C4-2B (cell line): ENCODE results near the gene BEX4.
"Not testable (repeated sequence)": the region's sequence is repeated elsewhere in the genome, so short reads cannot be mapped to it uniquely, and the experiment has no call there.

Source experiments
- H3K27ac ChIP-seq: fragments of 450-650 bp; 2 replicates; pipeline ENCODE4 v1.5.1; 2017
- ZFX ChIP-seq: fragments of 450-650 bp; IDR thresholded peaks from 2 replicates; pipeline ENCODE4 v1.6.1; 2017
- TF ChIP-seq, protein P1 (sequence below): fragments of 450-650 bp; conservative IDR thresholded peaks from 2 replicates; pipeline ENCODE4 v1.5.1; 2017; ENCODE audit warnings: mild to moderate bottlenecking

BEX4 gene

DNA sequence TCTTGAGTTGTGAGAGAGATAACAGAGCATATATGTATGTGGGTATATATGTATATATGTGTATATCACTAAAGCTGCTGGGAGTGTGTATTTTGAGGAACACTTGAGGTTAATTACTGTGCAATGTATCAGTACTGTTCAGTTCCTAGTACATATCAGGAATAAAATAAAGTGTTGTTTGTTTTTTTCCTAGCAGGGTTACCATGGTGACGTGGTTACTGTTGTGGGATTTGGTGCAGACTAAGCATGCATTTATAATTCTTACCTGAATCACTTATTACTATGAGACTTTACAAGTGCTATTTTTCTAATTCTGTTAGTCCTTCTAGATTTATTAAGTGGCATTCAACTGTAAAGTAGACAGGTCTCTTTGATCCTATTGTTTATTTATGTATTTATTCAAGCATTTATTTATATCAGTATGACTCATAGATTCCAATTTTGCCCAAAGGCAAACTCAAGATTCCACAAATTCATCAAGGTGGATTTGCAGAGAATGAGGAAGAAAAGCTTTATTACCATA, 26.9 kb upstream of the BEX4 start:
- H3K27ac ChIP-seq = no peak overlapping the region
- TF ChIP-seq, protein P1, sequence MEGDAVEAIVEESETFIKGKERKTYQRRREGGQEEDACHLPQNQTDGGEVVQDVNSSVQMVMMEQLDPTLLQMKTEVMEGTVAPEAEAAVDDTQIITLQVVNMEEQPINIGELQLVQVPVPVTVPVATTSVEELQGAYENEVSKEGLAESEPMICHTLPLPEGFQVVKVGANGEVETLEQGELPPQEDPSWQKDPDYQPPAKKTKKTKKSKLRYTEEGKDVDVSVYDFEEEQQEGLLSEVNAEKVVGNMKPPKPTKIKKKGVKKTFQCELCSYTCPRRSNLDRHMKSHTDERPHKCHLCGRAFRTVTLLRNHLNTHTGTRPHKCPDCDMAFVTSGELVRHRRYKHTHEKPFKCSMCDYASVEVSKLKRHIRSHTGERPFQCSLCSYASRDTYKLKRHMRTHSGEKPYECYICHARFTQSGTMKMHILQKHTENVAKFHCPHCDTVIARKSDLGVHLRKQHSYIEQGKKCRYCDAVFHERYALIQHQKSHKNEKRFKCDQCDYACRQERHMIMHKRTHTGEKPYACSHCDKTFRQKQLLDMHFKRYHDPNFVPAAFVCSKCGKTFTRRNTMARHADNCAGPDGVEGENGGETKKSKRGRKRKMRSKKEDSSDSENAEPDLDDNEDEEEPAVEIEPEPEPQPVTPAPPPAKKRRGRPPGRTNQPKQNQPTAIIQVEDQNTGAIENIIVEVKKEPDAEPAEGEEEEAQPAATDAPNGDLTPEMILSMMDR = no peak
- TF ChIP-seq ZFX = no peak

DNA sequence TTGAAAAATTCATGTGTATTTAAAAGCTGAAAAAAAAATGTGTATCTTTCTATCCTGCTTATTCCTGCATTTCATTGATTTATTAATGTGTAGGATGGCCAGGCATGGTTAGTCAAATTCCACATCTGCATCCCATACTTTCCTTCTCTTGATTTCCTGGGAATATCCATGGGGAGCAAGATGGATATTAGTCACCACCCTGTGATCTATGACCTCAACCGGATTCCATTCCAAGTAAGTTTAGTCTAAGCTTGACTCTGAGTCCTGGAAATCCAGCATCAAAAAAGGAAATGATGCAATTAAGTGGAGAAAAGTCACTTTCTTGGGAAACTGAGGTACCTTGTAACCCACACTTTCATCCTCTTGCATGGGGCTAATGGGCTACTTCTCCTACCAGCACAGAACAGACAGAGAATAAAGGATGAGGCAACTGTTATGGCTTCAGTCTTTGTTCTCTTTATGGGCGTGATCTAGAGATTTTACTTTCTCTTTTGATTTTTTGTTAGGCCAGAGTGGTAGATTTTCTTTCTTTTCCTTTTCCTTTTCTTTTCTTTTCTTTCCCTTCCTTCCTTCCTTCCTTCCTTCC, 17.1 kb upstream of the BEX4 start:
- no peak overlapping the region for H3K27ac ChIP-seq
- no peak for TF ChIP-seq ZFX
- TF ChIP-seq, protein P1 = no peak

DNA sequence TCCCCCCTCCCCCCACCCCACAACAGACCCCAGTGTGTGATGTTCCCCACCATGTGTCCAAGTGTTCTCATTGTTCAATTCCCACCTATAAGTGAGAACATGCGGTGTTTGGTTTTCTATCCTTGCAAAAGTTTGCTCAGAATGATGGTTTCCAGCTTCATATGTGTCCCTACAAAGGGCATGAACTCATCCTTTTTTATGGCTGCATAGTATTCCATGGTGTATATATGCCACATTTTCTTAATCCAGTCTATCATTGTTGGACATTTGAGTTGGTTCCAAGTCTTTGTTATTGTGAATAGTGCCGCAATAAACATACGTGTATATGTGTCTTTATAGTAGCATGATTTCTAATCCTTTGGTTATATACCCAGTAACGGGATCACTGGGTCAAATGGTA, 16.2 kb upstream of the BEX4 start:
- not testable (repeated sequence) for H3K27ac ChIP-seq

DNA sequence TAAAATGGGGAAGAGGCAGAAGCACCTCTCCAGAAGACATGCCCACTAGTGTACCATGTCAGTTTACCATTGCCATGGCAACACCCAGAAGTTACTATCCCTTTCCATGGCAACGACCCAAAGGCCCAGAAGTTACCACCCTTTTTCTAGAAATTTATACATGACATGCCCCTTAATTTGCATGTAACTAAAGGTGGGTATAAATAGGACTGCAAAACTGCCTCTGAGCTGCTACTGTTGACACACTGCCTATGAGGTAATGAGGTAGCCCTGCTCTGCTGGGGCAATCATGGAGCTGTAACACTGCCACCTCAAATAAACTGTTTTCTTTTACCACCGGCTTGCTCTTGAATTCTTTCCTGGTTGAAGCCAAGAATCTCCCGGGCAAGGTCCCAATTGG, 13.9 kb upstream of the BEX4 start:
- no peak for TF ChIP-seq ZFX
- TF ChIP-seq, protein P1 = no peak
- H3K27ac ChIP-seq = no peak overlapping the region

DNA sequence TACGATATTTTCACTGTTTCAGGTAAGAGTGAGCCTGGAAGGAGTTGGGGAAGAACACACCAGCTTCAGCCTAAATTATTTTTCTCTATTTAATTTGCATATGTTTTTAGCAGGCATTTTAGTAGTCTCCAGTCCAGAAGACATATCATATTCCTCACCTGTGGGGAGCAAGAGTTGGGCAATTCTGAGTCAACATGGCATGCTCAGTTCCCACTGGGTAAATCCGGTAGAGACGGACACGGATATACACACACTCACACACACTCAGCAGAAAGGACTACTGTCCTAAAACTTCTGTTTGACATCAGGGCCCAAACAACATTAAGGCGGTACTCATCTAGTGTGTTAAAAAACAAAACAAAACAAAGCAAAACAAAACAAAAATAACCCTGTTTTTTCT, 4.9 kb upstream of the BEX4 start:
- no peak overlapping the region for H3K27ac ChIP-seq
- TF ChIP-seq, protein P1 = no peak
- no peak for TF ChIP-seq ZFX

DNA sequence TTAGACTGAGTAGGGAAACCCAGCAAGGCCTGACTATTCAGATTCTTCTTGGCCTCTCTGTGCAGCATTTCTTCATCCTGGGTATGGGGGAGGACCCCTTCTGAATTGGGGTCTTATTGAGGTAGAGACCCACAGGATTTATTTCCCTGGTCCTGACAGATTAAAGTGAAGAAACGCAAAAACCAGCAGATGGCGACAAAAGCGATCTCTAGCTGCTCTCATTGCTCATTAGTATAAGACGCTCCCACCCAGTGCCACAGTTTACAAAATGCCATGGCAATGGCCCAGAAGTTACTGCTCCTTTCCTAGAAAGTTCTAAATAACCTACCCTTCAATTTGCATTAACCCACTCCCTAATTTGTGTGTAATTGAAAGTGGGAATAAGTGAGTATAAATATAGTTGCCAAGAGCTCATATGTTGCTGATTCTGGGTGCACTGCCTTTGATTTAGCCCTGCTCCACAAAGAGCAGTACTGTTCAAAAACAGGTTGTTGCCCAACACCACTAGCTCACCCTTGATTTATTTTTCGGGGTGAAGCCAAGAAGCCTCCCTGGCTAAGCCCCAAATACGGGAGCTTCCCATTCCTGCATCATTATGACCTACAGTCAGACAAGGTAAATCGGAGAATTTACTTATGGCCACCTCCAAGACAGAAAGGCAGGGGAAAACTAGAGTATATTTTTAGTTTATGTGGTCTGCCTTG, 3.7 kb upstream of the BEX4 start:
- TF ChIP-seq, protein P1 = peak; percentile 67
- no peak for TF ChIP-seq ZFX
- no peak overlapping the region for H3K27ac ChIP-seq

DNA sequence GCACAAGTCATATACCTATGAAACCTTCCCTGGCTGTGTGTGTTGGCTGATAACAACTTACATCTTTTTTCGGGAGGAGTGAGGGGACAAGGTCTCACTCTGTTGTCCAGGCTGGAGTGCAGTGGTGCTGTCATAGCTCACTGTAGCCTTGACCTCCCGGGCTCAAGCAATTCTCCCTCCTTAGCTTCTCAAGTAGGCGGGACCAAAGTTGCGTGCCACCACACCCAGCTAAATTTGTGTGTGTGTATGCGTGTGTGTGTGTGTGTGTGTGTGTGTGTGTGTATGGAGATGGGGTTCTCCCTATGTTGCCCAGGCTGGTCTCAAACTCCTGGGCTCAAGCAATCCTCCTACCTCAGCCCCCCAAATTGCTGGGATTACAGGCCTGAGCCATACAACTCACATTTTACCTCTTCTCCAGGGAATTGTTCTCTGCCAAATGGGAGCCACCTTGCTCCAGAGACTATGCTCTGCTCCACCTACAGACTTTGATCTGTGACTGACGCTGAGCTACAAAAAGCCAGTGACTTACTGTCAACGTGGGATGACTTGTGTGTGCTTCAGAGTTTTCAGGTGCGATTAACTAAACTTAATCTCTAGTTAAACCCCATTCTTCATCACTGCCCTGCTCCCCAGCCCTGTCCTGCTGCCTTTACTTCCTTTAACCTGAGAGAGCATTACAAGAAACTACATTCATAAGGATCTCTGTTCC, 2.0 kb upstream of the BEX4 start:
- H3K27ac ChIP-seq = no peak overlapping the region
- TF ChIP-seq ZFX = no peak
- TF ChIP-seq, protein P1 = no peak
